ENCODE results near the gene EBF3. TPM values are rescaled to one million over a fixed set of nuclear protein-coding genes. Genes with fewer than 3 reads are reported as not detected.

The EBF3 gene
- total and polyA plus RNA-seq, 2 experiments from 2014 or later, result 0.27 to 0.49 TPM

DNA sequence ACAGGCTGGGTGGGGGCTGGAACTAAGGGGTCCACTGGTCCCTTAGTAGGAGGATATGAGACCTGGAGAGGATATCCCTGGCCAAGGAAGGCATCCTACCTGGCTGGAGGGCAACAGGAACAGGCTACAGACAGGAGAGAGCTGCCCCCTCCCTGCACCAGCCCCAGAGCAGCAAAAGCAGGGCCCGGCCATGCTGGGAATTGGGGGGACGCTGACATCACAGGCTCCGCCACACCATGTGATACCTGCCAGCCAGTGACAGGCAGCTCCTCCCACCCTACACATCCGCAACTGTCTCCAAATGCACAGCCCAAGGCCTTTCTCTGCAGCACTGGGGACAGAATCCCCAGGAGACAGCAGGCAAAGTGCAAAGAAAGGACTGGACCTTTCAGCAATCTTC lies 100.0 kb downstream of the EBF3 start:
- Mint-ChIP-seq H3K27me3 (ENCODE audit: insufficient read depth, low read depth, poor library complexity) (no peaks in the 10 kb centered on the region), H3K27ac (no peak overlapping the region), H3K9me3 (no peaks in the 10 kb centered on the region), H3K36me3 (ENCODE audit: low read depth) (no peaks in the 10 kb centered on the region), H3K4me3 (no peak overlapping the region), H3K4me1 (peaks cover 29% of the 10 kb centered on the region)
- H3K27me3 ChIP-seq (ENCODE audit: insufficient read depth), result no peaks in the 10 kb centered on the region
- TF ChIP-seq ZNF114 (CRISPR knock-in tag; IDR thresholded peaks at IDR 0.05) (no peak), POLR2AphosphoS5 (IDR thresholded peaks at IDR 0.05; ENCODE audit: low read depth) (no peak), EZH2phosphoT487 (IDR thresholded peaks at IDR 0.05; ENCODE audit: unreplicated experiment) (no peak), NANOG (IDR thresholded peaks at IDR 0.05; ENCODE audit: borderline replicate concordance) (no peak), EZH2 (IDR thresholded peaks at IDR 0.05; ENCODE audit: low read depth, unreplicated experiment) (no peak), JUNB (IDR thresholded peaks at IDR 0.05; ENCODE audit: unreplicated experiment) (no peak), STAT1 (IDR thresholded peaks at IDR 0.05; ENCODE audit: unreplicated experiment) (no peak)
- TF ChIP-seq, protein P1, sequence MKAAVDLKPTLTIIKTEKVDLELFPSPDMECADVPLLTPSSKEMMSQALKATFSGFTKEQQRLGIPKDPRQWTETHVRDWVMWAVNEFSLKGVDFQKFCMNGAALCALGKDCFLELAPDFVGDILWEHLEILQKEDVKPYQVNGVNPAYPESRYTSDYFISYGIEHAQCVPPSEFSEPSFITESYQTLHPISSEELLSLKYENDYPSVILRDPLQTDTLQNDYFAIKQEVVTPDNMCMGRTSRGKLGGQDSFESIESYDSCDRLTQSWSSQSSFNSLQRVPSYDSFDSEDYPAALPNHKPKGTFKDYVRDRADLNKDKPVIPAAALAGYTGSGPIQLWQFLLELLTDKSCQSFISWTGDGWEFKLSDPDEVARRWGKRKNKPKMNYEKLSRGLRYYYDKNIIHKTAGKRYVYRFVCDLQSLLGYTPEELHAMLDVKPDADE (IDR thresholded peaks at IDR 0.05), result no peak
- TF ChIP-seq, protein P2, sequence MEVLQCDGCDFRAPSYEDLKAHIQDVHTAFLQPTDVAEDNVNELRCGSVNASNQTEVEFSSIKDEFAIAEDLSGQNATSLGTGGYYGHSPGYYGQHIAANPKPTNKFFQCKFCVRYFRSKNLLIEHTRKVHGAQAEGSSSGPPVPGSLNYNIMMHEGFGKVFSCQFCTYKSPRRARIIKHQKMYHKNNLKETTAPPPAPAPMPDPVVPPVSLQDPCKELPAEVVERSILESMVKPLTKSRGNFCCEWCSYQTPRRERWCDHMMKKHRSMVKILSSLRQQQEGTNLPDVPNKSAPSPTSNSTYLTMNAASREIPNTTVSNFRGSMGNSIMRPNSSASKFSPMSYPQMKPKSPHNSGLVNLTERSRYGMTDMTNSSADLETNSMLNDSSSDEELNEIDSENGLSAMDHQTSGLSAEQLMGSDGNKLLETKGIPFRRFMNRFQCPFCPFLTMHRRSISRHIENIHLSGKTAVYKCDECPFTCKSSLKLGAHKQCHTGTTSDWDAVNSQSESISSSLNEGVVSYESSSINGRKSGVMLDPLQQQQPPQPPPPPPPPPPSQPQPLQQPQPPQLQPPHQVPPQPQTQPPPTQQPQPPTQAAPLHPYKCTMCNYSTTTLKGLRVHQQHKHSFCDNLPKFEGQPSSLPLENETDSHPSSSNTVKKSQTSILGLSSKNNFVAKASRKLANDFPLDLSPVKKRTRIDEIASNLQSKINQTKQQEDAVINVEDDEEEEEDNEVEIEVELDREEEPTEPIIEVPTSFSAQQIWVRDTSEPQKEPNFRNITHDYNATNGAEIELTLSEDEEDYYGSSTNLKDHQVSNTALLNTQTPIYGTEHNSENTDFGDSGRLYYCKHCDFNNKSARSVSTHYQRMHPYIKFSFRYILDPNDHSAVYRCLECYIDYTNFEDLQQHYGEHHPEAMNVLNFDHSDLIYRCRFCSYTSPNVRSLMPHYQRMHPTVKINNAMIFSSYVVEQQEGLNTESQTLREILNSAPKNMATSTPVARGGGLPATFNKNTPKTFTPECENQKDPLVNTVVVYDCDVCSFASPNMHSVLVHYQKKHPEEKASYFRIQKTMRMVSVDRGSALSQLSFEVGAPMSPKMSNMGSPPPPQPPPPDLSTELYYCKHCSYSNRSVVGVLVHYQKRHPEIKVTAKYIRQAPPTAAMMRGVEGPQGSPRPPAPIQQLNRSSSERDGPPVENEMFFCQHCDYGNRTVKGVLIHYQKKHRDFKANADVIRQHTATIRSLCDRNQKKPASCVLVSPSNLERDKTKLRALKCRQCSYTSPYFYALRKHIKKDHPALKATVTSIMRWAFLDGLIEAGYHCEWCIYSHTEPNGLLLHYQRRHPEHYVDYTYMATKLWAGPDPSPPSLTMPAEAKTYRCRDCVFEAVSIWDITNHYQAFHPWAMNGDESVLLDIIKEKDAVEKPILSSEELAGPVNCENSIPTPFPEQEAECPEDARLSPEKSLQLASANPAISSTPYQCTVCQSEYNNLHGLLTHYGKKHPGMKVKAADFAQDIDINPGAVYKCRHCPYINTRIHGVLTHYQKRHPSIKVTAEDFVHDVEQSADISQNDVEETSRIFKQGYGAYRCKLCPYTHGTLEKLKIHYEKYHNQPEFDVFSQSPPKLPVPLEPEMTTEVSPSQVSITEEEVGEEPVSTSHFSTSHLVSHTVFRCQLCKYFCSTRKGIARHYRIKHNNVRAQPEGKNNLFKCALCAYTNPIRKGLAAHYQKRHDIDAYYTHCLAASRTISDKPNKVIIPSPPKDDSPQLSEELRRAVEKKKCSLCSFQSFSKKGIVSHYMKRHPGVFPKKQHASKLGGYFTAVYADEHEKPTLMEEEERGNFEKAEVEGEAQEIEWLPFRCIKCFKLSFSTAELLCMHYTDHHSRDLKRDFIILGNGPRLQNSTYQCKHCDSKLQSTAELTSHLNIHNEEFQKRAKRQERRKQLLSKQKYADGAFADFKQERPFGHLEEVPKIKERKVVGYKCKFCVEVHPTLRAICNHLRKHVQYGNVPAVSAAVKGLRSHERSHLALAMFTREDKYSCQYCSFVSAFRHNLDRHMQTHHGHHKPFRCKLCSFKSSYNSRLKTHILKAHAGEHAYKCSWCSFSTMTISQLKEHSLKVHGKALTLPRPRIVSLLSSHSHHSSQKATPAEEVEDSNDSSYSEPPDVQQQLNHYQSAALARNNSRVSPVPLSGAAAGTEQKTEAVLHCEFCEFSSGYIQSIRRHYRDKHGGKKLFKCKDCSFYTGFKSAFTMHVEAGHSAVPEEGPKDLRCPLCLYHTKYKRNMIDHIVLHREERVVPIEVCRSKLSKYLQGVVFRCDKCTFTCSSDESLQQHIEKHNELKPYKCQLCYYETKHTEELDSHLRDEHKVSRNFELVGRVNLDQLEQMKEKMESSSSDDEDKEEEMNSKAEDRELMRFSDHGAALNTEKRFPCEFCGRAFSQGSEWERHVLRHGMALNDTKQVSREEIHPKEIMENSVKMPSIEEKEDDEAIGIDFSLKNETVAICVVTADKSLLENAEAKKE (CRISPR knock-in tag; IDR thresholded peaks at IDR 0.05), result no peak
- TF ChIP-seq, protein P3, sequence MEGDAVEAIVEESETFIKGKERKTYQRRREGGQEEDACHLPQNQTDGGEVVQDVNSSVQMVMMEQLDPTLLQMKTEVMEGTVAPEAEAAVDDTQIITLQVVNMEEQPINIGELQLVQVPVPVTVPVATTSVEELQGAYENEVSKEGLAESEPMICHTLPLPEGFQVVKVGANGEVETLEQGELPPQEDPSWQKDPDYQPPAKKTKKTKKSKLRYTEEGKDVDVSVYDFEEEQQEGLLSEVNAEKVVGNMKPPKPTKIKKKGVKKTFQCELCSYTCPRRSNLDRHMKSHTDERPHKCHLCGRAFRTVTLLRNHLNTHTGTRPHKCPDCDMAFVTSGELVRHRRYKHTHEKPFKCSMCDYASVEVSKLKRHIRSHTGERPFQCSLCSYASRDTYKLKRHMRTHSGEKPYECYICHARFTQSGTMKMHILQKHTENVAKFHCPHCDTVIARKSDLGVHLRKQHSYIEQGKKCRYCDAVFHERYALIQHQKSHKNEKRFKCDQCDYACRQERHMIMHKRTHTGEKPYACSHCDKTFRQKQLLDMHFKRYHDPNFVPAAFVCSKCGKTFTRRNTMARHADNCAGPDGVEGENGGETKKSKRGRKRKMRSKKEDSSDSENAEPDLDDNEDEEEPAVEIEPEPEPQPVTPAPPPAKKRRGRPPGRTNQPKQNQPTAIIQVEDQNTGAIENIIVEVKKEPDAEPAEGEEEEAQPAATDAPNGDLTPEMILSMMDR (conservative IDR thresholded peaks at IDR 0.05; ENCODE audit: low read depth in 2 of 2), result no peak
- TF ChIP-seq, protein P4, sequence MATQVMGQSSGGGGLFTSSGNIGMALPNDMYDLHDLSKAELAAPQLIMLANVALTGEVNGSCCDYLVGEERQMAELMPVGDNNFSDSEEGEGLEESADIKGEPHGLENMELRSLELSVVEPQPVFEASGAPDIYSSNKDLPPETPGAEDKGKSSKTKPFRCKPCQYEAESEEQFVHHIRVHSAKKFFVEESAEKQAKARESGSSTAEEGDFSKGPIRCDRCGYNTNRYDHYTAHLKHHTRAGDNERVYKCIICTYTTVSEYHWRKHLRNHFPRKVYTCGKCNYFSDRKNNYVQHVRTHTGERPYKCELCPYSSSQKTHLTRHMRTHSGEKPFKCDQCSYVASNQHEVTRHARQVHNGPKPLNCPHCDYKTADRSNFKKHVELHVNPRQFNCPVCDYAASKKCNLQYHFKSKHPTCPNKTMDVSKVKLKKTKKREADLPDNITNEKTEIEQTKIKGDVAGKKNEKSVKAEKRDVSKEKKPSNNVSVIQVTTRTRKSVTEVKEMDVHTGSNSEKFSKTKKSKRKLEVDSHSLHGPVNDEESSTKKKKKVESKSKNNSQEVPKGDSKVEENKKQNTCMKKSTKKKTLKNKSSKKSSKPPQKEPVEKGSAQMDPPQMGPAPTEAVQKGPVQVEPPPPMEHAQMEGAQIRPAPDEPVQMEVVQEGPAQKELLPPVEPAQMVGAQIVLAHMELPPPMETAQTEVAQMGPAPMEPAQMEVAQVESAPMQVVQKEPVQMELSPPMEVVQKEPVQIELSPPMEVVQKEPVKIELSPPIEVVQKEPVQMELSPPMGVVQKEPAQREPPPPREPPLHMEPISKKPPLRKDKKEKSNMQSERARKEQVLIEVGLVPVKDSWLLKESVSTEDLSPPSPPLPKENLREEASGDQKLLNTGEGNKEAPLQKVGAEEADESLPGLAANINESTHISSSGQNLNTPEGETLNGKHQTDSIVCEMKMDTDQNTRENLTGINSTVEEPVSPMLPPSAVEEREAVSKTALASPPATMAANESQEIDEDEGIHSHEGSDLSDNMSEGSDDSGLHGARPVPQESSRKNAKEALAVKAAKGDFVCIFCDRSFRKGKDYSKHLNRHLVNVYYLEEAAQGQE (IDR thresholded peaks at IDR 0.05; ENCODE audit: unreplicated experiment), result no peak
- H3K4me1 ChIP-seq (ENCODE audit: insufficient read depth), result peaks cover 14% of the 10 kb centered on the region
- H3K36me3 ChIP-seq (ENCODE audit: insufficient read depth), result no peaks in the 10 kb centered on the region
- no peak overlapping the region for H3K27ac ChIP-seq (ENCODE audit: low read depth)
- H3K4me3 ChIP-seq, result no peak overlapping the region
- no peaks in the 10 kb centered on the region for H4K20me1 ChIP-seq (replicated peaks; ENCODE audit: insufficient read depth)
- no peaks in the 10 kb centered on the region for H3K79me2 ChIP-seq (replicated peaks; ENCODE audit: insufficient read depth)
- DNase-seq (ENCODE audit: low spot score) (no peak), ATAC-seq (no peak)
- no peak overlapping the region for H2AFZ ChIP-seq
- H3K4me2 ChIP-seq, result no peak overlapping the region
- no peaks in the 10 kb centered on the region for H3K9me2 ChIP-seq (ENCODE audit: insufficient read depth)
- no peaks in the 10 kb centered on the region for H3F3A ChIP-seq (replicated peaks; ENCODE audit: low read depth)
